ENCODE data around the gene CASKIN1. TPM values are rescaled to one million over a fixed set of nuclear protein-coding genes. Genes with fewer than 3 reads are reported as not detected.
"Not testable (repeated sequence)": the region's sequence is repeated elsewhere in the genome, so short reads cannot be mapped to it uniquely, and the experiment has no call there.

Gene CASKIN1
- 0.02 TPM in 2 replicates for total RNA-seq (2014; rRNA removed; shearing (Covaris generic))

- no peak for DNase-seq (ENCODE audit: low spot score)
Measured at GRCh38 chr16:2196162-2196980, at the start of gene CASKIN1. CASKIN1 (minus strand) TSS chr16:2196605; CDS start chr16:2196432, 173 bp downstream.

- DNase-seq (ENCODE audit: low spot score) = no peak
Measured at GRCh38 chr16:2244926-2245795, 48.8 kb upstream of the CASKIN1 start.

- DNase-seq (ENCODE audit: low spot score) = no peak
Measured at GRCh38 chr16:2244301-2244700, 47.9 kb upstream of the CASKIN1 start.

- no peak for DNase-seq (ENCODE audit: low spot score)
Measured at GRCh38 chr16:2243781-2244180, 47.4 kb upstream of the CASKIN1 start.

- no peak for DNase-seq (ENCODE audit: low spot score)
Measured at GRCh38 chr16:2243031-2243528, 46.7 kb upstream of the CASKIN1 start.

- no peak for DNase-seq (ENCODE audit: low spot score)
Measured at GRCh38 chr16:2242598-2242997, 46.2 kb upstream of the CASKIN1 start.

GRCh38 chr16:2240331-2240730, 43.9 kb upstream of the CASKIN1 start:
- DNase-seq (ENCODE audit: low spot score) = not testable (repeated sequence)

GRCh38 chr16:2238838-2239675, 42.7 kb upstream of the CASKIN1 start:
- DNase-seq (ENCODE audit: low spot score) = no peak

- no peak for DNase-seq (ENCODE audit: low spot score)
Measured at GRCh38 chr16:2238150-2238837, 41.9 kb upstream of the CASKIN1 start.

- no peak for DNase-seq (ENCODE audit: low spot score)
Measured at GRCh38 chr16:2237493-2238149, 41.2 kb upstream of the CASKIN1 start.

GRCh38 chr16:2237102-2237482, 40.7 kb upstream of the CASKIN1 start:
- DNase-seq (ENCODE audit: low spot score) = no peak

GRCh38 chr16:2236337-2237101, 40.1 kb upstream of the CASKIN1 start, which contains the start of gene DNASE1L2:
DNASE1L2 (plus strand) TSS chr16:2236444; CDS start chr16:2236817, 373 bp downstream.
- no peak for DNase-seq (ENCODE audit: low spot score)

- no peak for DNase-seq (ENCODE audit: low spot score)
Measured at GRCh38 chr16:2235695-2236336, 39.4 kb upstream of the CASKIN1 start.

GRCh38 chr16:2235234-2235651, 38.8 kb upstream of the CASKIN1 start:
- DNase-seq (ENCODE audit: low spot score) = no peak

GRCh38 chr16:2234813-2235170, 38.4 kb upstream of the CASKIN1 start:
- no peak for DNase-seq (ENCODE audit: low spot score)

GRCh38 chr16:2233872-2234812, 37.7 kb upstream of the CASKIN1 start:
- DNase-seq (ENCODE audit: low spot score) = no peak

GRCh38 chr16:2233046-2233775, 36.8 kb upstream of the CASKIN1 start:
- DNase-seq (ENCODE audit: low spot score) = no peak
